Activated naive CD4-positive, alpha-beta T cell treated with Interleukin-2 at 50 U/mL for 16 hours (primary cell): ENCODE results near the gene DYNLRB1.

Source experiments
- DNase-seq: peaks from one replicate; pipeline ENCODE4 v3.0.0-alpha.2; 2020

Gene DYNLRB1

DNA sequence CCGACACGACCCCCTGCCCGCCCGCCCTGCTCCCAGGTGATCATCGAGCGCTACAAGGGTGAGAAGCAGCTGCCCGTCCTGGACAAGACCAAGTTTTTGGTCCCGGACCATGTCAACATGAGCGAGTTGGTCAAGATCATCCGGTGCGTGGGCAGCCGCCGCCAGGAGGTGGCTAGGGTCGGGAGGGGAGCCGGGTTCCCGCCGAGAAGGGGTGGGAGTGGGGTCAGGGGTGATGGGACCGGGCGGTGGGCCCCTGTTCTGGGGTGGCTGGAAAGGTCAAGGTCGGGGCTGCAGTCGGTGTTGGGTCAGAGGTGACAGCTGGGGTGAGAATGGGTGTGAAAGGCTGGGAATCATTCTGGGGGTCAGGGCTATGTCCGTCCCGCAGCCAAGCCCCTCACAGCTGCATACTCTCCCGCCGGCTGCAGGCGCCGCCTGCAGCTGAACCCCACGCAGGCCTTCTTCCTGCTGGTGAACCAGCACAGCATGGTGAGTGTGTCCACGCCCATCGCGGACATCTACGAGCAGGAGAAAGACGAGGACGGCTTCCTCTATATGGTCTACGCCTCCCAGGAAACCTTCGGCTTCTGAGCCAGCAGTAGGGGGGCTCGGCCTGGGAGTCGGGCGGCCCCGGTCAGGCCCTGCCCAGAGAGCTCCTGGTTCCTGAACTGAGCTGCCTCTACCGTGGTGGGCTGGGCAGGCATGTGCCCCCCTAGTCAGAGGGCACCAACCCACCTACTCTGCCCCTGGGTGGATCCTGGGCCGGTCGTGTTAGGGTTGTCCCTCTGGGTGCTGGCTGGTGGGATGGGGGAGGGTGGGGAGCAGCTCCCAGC, 43.3 kb downstream of the DYNLRB1 start:
- DNase-seq = no peak

DNA sequence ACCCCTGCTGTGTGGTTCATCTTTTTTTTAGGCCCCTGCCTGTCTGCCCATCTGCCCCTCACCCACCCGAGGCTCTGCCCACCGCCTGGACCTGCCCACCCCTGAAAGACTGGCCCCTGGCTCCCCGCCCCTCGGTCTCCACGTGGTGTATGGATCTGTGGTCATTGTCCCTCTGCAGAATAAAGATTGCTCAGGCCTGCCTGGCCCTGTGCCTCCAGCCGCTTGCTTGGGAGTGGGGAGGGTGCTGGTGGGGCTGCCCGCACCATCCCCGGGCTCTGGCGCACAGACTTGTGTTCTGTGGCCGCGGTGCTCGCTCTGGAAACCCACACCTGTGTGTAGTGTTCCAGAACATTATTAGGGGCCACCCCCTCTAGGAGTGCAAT, 43.9 kb downstream of the DYNLRB1 start:
- DNase-seq = no peak

DNA sequence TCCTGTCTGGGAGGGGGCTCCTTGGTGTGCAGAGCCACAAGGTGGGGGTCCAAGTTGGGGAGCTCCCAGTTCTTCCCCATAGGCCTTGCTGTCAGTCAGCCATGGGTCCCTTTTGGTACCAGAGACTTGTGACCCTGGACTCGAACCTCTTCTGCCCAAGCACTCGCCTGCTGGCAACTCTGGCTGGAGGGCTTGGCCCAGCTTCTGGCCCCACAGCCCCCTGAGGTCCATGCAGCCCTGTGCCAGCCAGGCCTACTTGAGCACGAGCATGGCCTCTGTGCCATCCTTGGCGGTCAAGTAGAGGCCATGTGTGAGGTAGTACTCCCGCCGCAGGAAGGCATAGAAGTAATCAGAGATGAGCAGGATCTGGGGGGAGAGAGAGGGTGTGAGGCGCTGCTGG, 44.4 kb downstream of the DYNLRB1 start:
- no peak for DNase-seq

DNA sequence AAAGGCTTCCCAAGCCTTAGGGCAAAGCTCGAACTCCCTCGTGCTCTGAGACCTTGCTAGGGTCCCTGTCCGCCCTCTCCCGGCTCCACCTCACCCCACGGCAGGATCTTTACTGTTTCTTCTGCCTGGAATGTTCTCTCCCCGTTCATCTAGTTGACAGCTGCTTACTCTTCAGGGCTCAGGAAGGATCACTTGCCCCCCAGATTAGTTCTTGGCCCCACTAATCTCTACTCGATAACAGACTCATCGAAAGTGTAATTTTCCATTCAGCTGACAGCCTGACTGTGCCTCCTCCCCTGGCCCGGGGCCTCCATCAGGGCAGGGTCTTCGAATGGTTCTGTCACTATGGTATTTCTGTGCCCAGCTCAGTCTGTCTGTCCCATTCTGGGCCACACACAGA, 45.4 kb downstream of the DYNLRB1 start:
- no peak for DNase-seq

DNA sequence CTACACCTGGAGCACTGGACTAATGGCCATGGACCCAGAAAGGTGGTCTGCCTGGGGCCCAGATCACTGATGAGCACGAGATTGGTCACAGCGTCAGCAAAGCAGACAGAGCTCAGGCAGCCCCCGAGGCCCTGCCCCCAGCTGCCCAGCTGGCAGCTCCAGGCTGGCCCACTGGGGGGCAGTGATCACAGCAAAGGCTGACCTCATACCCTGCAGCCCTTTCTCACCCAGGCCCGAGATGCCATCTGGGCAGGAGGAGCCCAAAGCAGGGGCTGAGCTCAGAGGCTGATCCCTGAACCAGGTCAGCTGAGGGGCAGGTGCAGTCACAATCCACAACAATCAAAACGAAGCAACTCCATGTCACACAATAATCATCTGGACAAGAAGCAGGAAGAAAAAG, 46.4 kb downstream of the DYNLRB1 start:
- DNase-seq = no peak

DNA sequence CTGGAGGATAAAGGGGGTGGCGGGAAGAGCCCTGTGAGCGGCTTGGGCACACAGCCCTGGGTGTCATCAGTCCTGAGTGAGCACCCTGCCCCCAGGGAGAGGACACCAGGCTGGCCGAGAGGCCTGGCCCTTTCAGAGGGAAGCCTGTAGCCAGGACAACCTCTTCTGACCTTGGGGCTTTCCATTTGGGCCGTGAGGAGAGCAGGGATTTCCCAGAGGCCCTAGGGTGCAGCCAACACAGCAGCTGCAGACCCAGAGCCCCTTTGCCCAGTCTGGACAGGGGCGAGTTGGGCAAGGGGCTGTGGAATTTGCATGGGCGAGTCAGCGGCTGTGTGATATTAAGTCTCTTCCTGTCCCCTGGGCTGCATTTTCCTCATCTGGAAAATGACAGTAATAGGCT, 48.6 kb downstream of the DYNLRB1 start:
- DNase-seq = no peak

DNA sequence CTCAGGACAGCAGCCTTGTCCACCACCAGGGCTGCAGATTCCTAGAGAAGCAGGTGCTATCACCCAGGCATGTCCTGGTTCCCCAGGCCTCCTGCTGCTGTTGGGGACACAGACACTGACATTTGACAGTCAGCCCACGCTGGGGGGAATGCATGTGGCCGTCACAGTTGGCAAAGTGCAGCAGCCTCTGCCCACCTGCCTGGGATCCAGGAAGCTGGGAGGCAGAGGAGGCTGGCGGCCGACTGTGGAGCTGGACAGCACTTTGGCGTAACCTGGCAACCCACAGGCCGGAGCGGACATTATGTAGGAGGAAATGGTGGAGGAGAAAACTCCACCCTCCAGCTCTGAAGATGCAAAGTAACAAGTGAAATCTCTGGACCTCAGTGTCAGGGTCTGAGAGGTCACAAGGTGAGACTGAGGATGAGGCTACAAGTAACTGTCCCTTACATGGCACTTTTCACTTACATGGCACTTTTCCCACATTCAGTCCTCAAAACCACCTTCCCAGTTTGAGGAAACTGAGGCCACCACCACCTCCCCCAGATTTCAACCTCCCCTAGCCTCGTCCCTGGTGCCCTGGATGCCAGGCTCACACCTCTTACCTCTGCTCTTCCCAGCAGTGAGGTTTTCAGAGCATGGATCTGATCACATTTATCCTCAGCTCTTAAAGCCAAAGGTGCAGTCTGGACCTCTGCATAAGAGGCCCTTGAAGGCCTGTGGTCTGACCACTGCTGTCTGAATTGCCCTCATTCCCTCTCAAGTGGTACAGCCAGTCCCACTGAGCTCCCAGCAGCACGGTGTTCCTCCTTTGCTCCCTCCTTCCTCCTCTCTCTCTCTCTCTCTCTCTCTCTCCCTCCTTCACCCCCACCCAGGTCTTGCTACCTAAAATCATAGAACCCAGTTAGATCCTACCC, 51.0 kb downstream of the DYNLRB1 start:
- DNase-seq = no peak

DNA sequence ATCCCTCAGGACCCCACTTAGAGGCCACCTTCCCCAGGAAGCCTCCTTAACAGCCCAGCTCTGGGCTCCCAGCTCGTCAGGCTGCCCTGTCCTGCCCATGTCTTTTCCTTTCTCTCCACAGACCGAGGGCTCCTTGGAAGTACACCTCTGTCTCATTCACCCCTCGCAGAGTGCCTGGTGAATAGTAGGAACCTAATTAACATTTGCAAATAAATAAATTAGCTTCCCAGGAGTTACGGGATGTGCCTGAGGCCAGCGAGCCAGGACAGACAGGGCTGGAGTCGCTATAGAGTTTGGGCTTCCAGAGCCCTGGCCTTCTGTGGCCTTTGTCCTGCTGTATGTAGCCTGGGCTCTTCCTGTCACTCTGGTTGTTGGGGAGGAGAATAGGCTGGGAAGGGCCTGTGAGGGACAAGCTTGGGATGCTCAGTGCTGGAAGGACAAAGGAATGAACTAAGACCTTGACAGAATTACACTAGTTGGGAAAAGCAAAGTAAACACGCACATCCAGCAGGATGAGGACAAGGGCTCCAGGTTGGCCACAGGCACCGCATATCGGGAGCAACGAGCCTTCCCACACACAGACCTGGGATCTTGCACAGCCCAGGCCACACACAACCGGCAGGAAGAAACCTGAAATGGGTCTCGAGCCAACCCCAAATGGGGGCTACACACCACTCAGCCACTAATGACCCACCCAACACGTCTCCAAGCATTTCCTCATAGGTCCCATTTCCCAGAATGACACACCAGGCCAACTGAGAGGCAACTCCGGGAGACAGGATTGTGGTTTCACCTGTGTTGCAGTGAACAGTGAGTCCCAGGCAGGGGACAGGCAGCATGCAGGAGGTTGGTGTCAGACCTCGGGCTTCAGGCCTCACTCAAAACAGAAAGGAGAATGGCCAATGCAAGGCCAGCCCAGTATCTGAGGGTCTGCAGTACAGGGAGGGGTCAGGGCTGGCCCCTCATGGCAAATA, 52.0 kb downstream of the DYNLRB1 start:
- DNase-seq = no peak

DNA sequence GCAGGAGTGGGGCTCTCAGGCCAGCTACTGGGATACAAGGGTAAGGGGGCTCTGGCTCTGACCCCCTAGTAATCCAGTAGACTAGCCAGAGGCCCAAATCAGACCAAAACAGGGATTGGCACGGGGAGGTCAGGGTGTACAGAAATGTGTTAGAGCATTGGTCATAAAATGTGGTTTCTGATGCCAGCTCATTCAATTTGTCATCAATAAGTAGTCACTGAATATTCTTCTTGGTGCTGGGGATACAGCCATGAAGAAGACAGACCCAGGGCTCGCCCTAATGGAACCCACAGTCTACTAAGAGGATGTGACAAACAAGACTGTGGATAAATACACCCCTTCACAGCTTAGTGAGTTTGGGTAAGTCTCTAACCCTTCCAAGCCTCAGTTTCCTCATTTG, 53.4 kb downstream of the DYNLRB1 start:
- no peak for DNase-seq

DNA sequence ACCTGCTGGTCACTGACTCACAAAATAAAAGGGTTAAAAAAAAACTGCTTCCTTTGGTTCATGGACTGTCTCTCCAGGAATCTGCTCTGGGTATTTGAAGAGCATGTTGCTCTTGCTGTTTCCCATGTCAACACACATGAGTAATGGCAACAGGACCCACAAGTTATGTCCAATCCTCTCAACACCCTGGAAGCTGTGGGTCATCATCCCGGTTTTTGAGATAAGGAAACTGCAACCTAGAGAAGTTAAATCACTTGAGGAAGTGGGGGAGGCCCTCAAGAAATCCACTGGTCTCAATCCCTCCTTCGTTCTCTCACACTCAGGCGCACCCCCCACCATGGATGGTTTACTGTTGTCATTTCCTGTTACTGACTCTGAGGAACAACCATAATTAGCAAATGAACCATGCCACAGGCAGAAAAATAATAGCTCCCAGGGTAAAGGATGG, 54.7 kb downstream of the DYNLRB1 start:
- DNase-seq = no peak

DNA sequence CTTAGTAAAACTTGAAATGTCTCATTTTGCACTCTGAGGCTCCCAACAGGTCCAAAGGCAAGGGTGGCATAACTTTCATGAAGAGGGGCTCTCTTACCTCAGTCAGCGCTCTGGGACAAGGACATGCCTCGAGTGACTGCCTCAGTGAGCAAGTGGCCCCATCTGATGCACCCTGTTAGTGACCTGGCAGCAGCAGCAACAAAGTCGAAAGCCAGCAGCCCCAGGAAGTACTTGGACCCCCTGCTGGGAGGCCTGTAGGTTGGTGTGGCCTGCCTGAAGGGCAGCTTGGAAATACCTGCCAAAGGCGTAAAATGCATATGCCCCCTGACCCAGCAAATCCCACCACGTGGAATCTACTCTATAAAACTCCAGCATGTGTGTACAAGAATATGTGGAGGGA, 55.5 kb downstream of the DYNLRB1 start:
- no peak for DNase-seq

DNA sequence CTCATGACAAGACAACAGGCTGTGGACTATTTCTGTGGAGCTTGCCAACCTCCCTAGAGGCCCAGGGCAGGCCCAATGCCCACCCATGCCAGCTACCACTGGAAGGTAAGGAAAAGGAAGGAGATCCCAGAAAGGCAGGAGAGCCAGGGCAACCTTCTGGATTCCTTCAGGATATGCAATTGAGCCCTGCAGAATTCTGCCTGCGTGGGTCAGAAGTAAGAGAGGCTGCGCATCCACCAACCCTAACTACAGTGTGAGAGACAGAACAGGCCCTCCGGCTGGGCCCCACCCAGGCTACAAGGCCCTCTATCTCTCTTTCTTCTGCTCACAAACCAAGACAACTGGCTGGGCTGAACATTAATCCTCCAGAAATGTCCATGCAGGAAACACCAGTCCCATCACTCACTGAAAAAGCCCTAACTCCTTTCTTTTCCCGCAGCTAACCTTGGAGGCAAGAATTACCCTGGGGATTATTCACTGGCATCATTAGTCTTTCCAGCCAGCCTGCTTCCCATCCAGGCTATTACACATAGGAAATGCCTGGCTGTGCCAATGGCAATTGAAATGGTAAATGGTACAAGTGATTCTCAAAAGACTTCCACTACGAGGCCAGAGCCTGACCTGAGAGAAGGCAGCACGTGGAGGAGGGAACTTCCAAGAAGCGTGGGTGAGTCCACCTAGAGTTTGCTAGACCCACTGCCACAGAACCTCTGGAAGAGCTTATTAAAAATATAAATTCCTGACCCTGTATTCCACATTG, 57.5 kb downstream of the DYNLRB1 start:
- no peak for DNase-seq

DNA sequence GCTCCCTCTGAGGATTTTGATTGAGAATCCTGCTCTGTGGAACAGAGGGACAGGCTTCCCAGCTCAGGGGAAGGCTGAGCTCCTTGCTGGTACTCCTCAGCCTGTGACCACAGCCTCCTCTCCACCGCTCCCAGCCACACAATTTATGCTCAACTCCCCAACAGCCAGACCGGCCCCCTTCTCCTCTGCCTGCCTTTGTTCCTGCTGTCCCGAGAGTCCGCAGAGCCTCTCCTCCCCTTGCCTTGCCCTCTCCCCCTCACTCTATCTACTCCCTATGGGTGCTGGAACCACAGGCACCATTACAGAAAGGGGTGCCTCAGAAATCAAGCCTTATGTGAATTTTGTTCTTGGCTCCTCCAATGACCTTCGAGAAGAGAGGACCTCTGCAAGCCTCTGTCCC, 58.2 kb downstream of the DYNLRB1 start:
- DNase-seq = no peak

DNA sequence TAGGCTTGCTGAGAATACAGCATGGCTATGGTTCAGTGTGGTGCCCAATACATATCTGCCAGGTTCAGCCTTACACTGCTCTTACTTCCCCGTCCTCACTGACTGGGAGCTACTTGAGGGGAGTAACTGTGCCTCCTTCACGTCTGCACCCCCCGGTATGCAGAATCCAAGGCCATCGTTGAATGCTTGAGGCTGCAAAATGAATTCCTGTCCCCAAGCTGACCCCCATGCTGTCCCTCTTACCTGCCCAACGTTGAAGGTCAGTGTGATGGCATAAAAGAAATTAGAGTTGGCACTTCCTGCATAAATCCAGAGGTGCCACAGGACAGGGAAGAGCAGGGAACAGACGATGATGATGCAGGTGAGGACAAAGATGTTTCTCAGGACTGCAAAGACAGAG, 58.6 kb downstream of the DYNLRB1 start:
- no peak for DNase-seq

DNA sequence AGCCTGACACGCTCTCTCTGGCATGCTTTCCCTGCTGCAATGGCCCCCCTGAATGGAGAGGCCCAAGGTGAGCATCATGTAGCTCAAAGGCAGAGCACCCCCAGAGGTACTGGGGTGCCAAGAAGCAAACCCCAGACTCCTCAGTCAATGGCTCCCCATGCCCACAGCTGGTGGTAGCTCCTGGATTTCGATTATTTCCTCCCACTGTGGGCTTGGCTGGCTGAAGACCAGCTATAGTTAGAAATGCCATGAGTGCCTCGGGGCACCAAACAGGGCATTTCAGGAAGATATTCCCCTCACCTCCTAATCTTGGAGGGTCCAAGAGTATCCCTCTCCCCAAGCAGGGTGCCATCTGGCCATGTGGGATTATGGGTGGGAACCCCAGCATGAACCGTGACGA, 59.0 kb downstream of the DYNLRB1 start:
- no peak for DNase-seq

DNA sequence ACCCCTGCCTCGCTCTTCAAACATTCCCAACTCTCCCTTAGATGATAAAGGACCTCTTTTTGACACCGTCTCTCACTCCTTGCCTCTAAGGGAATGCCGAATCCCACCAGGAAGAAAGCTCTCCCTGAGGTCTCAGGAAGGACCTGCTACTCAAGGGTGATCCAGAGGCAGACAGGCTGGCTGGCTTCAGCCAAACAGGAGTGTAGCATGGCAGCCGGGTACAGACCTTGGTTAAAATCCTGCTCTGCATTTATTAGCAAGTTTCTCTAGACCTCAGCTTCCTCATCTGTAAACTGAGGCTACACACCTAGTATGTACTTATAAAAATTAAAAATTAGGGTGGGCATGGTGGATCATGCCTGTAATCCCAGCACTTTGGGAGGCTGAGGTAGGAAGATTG, 59.5 kb downstream of the DYNLRB1 start:
- DNase-seq = no peak

DNA sequence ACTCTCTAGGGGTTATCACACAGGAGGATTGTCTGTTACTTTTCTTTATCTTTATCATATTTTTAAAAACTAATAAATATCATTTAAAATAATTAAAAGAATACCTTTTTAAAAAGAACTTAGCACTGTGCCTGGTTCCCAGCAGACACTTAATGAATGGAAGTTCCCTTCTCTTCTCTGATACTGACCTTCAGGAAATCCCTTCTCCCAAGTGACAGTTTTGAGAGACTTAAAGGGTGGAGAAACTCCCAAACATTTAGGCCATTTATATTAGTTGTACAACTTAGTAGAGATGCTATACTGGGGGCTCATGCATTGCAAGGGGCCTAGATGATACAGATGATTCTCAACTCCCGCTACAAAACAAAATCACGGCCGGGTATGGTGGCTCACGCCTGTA, 60.8 kb downstream of the DYNLRB1 start:
- DNase-seq = no peak

DNA sequence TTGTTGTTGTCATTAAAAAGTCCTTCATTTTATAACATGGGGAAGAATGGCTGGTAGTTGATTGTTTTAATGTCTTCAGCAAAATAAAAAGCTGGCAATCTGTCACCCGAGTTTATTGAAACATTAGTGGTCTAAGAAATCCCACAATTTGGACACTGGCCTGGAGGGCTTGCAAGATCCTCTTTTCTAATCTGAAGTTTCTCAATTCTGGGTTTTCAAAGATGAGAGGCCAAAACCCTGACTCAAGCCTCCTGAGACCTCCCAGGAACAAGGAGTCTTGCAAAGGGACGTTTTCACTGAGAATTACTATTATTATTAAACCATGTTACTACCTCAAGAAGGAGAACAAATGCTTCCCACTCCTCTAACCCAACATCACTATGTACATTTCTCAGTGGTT, 61.8 kb downstream of the DYNLRB1 start:
- no peak for DNase-seq

DNA sequence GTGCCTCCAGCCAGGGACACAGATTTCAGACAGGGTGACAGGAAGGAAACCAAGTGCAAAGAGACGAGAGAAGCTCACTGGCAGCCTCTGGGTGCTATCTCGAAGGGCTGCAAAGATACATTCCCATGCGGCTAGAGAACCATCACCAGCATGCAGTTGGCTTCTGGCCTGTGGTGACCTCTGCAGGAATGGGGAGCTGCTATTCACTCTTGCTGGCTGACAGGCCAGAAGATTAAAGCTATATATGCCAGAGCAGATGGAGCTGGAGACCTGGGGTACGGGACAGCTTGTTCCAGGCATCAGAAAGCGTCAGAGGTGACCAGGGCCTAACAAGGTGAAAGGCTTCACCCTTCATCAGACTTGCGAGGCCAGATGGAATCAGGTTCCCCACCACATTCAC, 62.3 kb downstream of the DYNLRB1 start:
- no peak for DNase-seq

DNA sequence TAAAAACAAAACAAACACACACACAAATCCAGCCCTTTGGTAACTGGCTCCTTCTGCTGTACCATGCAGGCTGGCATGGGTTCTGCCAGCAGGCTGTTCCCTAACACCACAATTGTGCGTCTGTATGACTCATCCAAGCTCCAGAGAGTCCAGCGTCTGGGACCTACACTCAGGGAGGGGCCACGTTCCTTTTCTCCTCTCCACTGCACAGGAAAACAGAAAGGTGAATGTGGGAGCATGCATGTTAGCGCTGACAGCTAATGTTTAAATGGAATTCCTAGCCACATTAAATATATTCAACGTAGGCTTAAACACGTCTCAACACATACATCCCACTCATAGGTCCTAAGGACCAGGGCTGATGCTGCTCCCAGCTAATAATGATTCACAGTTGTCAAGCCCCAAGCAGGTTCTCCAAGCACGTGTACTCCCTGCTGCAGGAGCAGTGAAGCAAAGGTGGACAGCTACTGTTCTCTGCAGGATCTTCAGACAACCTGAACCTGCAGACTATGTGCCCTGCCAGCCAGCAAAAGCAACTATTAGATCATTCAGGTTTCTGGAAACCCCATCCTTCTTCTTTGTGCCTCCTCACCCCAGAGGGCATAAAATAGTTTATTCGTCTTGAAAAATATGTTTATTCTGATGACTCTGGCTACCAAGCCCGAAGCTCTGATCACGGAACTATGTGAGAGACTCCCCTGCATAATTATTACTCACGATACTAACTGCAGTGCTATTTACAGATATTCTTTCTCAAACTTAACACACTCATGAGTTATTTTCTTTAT, 63.2 kb downstream of the DYNLRB1 start:
- no peak for DNase-seq
